Fibroblast of lung (primary cell): ENCODE data around the gene PLA2G2F. TPM values are rescaled to one million over a fixed set of nuclear protein-coding genes. Genes with fewer than 3 reads are reported as not detected.

ENCODE experiments used
- DNase-seq, 2 donors: peaks; one replicate each; pipeline versions ENCODE4 v3.0.0 to v3.0.0-alpha.2; 2010; ENCODE audit warnings: low read depth in 2 of 2
- H2AFZ ChIP-seq: 2 replicates; pipeline ENCODE4 v1.5.1; 2012; ENCODE audit warnings: low read length, control low read depth, inconsistent platforms
- H3K27ac ChIP-seq: 2 replicates; pipeline ENCODE4 v1.5.1; 2011; ENCODE audit warnings: low read length, control low read depth; ENCODE audit not compliant: insufficient read depth
- H3K27me3 ChIP-seq: 2 replicates; pipeline ENCODE4 v1.5.1; 2011; ENCODE audit warnings: mild to moderate bottlenecking, low read length; ENCODE audit not compliant: control insufficient read depth, insufficient read depth
- H3K36me3 ChIP-seq: 2 replicates; pipeline ENCODE4 v1.5.1; 2011; ENCODE audit warnings: low read length; ENCODE audit not compliant: control insufficient read depth, insufficient read depth
- H3K4me1 ChIP-seq: 2 replicates; pipeline ENCODE4 v1.5.1; 2011; ENCODE audit warnings: low read length; ENCODE audit not compliant: control insufficient read depth, insufficient read depth; ENCODE audit errors: extremely low read depth
- H3K4me2 ChIP-seq: 2 replicates; pipeline ENCODE4 v1.5.1; 2011; ENCODE audit warnings: low read length, control low read depth; ENCODE audit not compliant: insufficient read depth; ENCODE audit errors: extremely low read depth
- H3K4me3 ChIP-seq, 4 experiments: fragments of 200-600 bp in 1 of 4; sonication (generic) in 1 of 4; replicated peaks in 1 of 4; 2 replicates each; pipeline ENCODE4 v1.5.1; 2011 to 2016; ENCODE audit warnings: low read length in 4 of 4, low read depth in 3 of 4, mild to moderate bottlenecking in 3 of 4, control low read depth in 2 of 4, inconsistent platforms in 1 of 4, mixed read lengths in 1 of 4; ENCODE audit not compliant: insufficient read depth in 1 of 4; ENCODE audit errors: control extremely low read depth in 1 of 4
- H3K79me2 ChIP-seq: 2 replicates; pipeline ENCODE4 v1.5.1; 2012; ENCODE audit warnings: mild to moderate bottlenecking, low read length, inconsistent platforms; ENCODE audit not compliant: control insufficient read depth, insufficient read depth
- H3K9ac ChIP-seq: 2 replicates; pipeline ENCODE4 v1.5.1; 2011; ENCODE audit warnings: mild to moderate bottlenecking, low read length, control low read depth; ENCODE audit not compliant: insufficient read depth
- H3K9me3 ChIP-seq: 2 replicates; pipeline ENCODE4 v1.5.1; 2012; ENCODE audit warnings: low read depth, low read length; ENCODE audit not compliant: control insufficient read depth, insufficient read depth
- H4K20me1 ChIP-seq: 2 replicates; pipeline ENCODE4 v1.5.1; 2011; ENCODE audit warnings: low read length; ENCODE audit not compliant: control insufficient read depth, insufficient read depth; ENCODE audit errors: extremely low read depth
- CTCF ChIP-seq, 2 donors: IDR thresholded peaks in 1 of 2; conservative IDR thresholded peaks in 1 of 2; 1 replicate in 1 of 2; 2 replicates in 1 of 2; pipeline ENCODE4 v1.5.1; 2011 to 2012; ENCODE audit warnings: low read length in 2 of 2, control low read depth in 1 of 2, inconsistent platforms in 1 of 2, low read depth in 1 of 2, mild to moderate bottlenecking in 1 of 2
- EZH2 ChIP-seq: IDR thresholded peaks from 2 replicates; pipeline ENCODE4 v1.5.1; 2012; ENCODE audit warnings: low read length, control low read depth, mild to moderate bottlenecking; ENCODE audit errors: missing control alignments
- polyA plus RNA-seq, 2 donors: library from polyadenylated mRNA; depleted of rRNA in 1 of 2; stranded (reverse) in 1 of 2; unstranded in 1 of 2; fragments of >200 nt; gene quantifications; 2 replicates each; pipeline ENCODE4 v1.2.1, GENCODE V29; 2011 to 2012; ENCODE audit warnings: missing spikeins in 1 of 2
- total RNA-seq: library from RNA; depleted of rRNA; stranded (reverse); fragments of >200 nt; gene quantifications from 2 replicates; pipeline ENCODE4 v1.2.1, GENCODE V29; 2014

PLA2G2F gene
- total and polyA plus RNA-seq, 2 donors (not counting 1 experiment from before 2014, with no cell fraction given): not detected

- peak in 1 of 2 donors; percentile 57 for DNase-seq
Measured at GRCh38 chr1:20112279-20113000, 26.7 kb upstream of the PLA2G2F start.

GRCh38 chr1:20114021-20114648 lies 25.0 kb upstream of the PLA2G2F start:
- Histone ChIP-seq H3K27ac (no peak overlapping the region), H3K4me2 (no peak overlapping the region), H3K4me3 (no peak overlapping the region), H3K4me1 (no peaks in the 10 kb centered on the region), H3K27me3 (peaks cover 10% of the 10 kb centered on the region), H3K36me3 (no peaks in the 10 kb centered on the region), H3K9me3 (no peaks in the 10 kb centered on the region), H3K9ac (no peak overlapping the region), H4K20me1 (no peaks in the 10 kb centered on the region), H3K79me2 (no peaks in the 10 kb centered on the region), H2AFZ (no peak overlapping the region)
- DNase-seq: no peak
- TF ChIP-seq CTCF (conservative IDR thresholded peaks at IDR 0.05 in 1 of 2, IDR thresholded peaks at IDR 0.05 in 1 of 2; ENCODE audit: low read depth in 1 of 2, low read length in 2 of 2) (no peak), EZH2 (no peak)

More at GRCh38 chr1:20112279-20113000, 26.7 kb upstream of the PLA2G2F start:
- no peak for TF ChIP-seq CTCF (conservative IDR thresholded peaks at IDR 0.05 in 1 of 2, IDR thresholded peaks at IDR 0.05 in 1 of 2; ENCODE audit: low read depth in 1 of 2, low read length in 2 of 2)
- no peak for TF ChIP-seq EZH2
- Histone ChIP-seq H2AFZ (no peak overlapping the region), H3K4me1 (no peaks in the 10 kb centered on the region), H3K4me3 (no peak overlapping the region), H3K9me3 (no peaks in the 10 kb centered on the region), H3K4me2 (no peak overlapping the region), H3K79me2 (no peaks in the 10 kb centered on the region), H3K27me3 (peaks cover 4% of the 10 kb centered on the region), H3K36me3 (no peaks in the 10 kb centered on the region), H3K9ac (no peak overlapping the region), H3K27ac (no peak overlapping the region), H4K20me1 (no peaks in the 10 kb centered on the region)

GRCh38 chr1:20115479-20115878 lies 23.6 kb upstream of the PLA2G2F start:
- Histone ChIP-seq H4K20me1 (no peaks in the 10 kb centered on the region), H3K36me3 (no peaks in the 10 kb centered on the region), H3K27ac (no peak overlapping the region), H3K4me3 (no peak overlapping the region), H3K9ac (no peak overlapping the region), H3K4me2 (no peak overlapping the region), H2AFZ (no peak overlapping the region), H3K4me1 (no peaks in the 10 kb centered on the region), H3K9me3 (no peaks in the 10 kb centered on the region), H3K27me3 (peaks cover 11% of the 10 kb centered on the region), H3K79me2 (no peaks in the 10 kb centered on the region)
- TF ChIP-seq EZH2: no peak
- no peak for TF ChIP-seq CTCF (conservative IDR thresholded peaks at IDR 0.05 in 1 of 2, IDR thresholded peaks at IDR 0.05 in 1 of 2; ENCODE audit: low read depth in 1 of 2, low read length in 2 of 2)
- DNase-seq: no peak
